WTC11 (cell line): Measurements from ENCODE around the gene FNDC3B. TPM values are rescaled to one million over a fixed set of nuclear protein-coding genes. Genes with fewer than 3 reads are reported as not detected.

Experiments used
- ATAC-seq: fragments of 200-7000 bp; cut with Tn5 transposase; 2 replicates; pipeline ENCODE4 v1.10.0; 2021; ENCODE audit warnings: mild to moderate bottlenecking, moderate library complexity
- CTCF ChIA-PET: fragments of 300-600 bp; sonication (Branson Sonifier 250); formaldehyde crosslinking; loops from one replicate; lab custom pipeline; 2021; ENCODE audit warnings: antibody characterized with exemption; lab: Charles Lee
- POLR2A ChIA-PET: fragments of 350-600 bp; sonication (Branson Sonifier 250); formaldehyde crosslinking; loops from one replicate; lab custom pipeline; 2021; ENCODE audit warnings: antibody characterized with exemption; lab: Charles Lee
- DNase-seq: peaks from one replicate; pipeline ENCODE4 v3.0.0; 2021; ENCODE audit warnings: low spot score
- H3K27ac Mint-ChIP-seq: 2 replicates; pipeline ENCODE4 v1.8.0; 2021; ENCODE audit warnings: mixed read lengths
- H3K27me3 Mint-ChIP-seq: 2 replicates; pipeline ENCODE4 v1.8.0; 2021; ENCODE audit warnings: low read depth, mild to moderate bottlenecking, moderate library complexity, mixed read lengths
- H3K36me3 Mint-ChIP-seq: 2 replicates; pipeline ENCODE4 v1.8.0; 2021; ENCODE audit warnings: mixed read lengths
- H3K4me1 Mint-ChIP-seq: 2 replicates; pipeline ENCODE4 v1.8.0; 2022; ENCODE audit warnings: mixed read lengths
- H3K4me3 Mint-ChIP-seq: 2 replicates; pipeline ENCODE4 v1.8.0; 2021; ENCODE audit warnings: mild to moderate bottlenecking, moderate library complexity, mixed read lengths
- H3K9me3 Mint-ChIP-seq: 2 replicates; pipeline ENCODE4 v1.8.0; 2021; ENCODE audit warnings: mixed read lengths
- ATF3 ChIP-seq: sonication (generic); formaldehyde crosslinking; conservative IDR thresholded peaks from 2 replicates; pipeline ENCODE4 v1.8.1; 2022; ENCODE audit warnings: mild to moderate bottlenecking, missing genetic modification reagents
- CBFB ChIP-seq: sonication (generic); formaldehyde crosslinking; IDR thresholded peaks from 2 replicates; pipeline ENCODE4 v1.8.1; 2022; ENCODE audit warnings: mild to moderate bottlenecking, low read depth, missing genetic modification reagents
- FOXP4 ChIP-seq: sonication (generic); formaldehyde crosslinking; IDR thresholded peaks from 2 replicates; pipeline ENCODE4 v1.8.0; 2022; ENCODE audit warnings: mild to moderate bottlenecking, missing genetic modification reagents
- GRHL2 ChIP-seq: fragments of 250-450 bp; sonication (Bioruptor Pico); IDR thresholded peaks from 2 replicates; pipeline ENCODE4 v1.8.0; 2022; ENCODE audit warnings: mild to moderate bottlenecking, moderate library complexity; ENCODE audit not compliant: insufficient replicate concordance, severe bottlenecking
- HMGA2 ChIP-seq: fragments of 250-450 bp; sonication (Bioruptor Pico); IDR thresholded peaks from 2 replicates; pipeline ENCODE4 v1.4.0; 2021; ENCODE audit warnings: mild to moderate bottlenecking, moderate library complexity
- KAT7 ChIP-seq: sonication (generic); formaldehyde crosslinking; IDR thresholded peaks from 2 replicates; pipeline ENCODE4 v1.8.1; 2023; ENCODE audit warnings: missing genetic modification reagents, mild to moderate bottlenecking, borderline replicate concordance
- NFYB ChIP-seq: sonication (generic); formaldehyde crosslinking; conservative IDR thresholded peaks from 2 replicates; pipeline ENCODE4 v1.8.0; 2022; ENCODE audit warnings: low read depth, missing genetic modification reagents
- NR1H2 ChIP-seq: sonication (generic); formaldehyde crosslinking; IDR thresholded peaks from 2 replicates; pipeline ENCODE4 v1.9.0; 2021; ENCODE audit warnings: mild to moderate bottlenecking, moderate library complexity, missing genetic modification reagents
- SMAD4 ChIP-seq: sonication (generic); formaldehyde crosslinking; IDR thresholded peaks from 2 replicates; pipeline ENCODE4 v1.8.0; 2022; ENCODE audit warnings: mild to moderate bottlenecking, missing genetic modification reagents
- SP1 ChIP-seq: sonication (generic); formaldehyde crosslinking; conservative IDR thresholded peaks from 2 replicates; pipeline ENCODE4 v1.8.1; 2022; ENCODE audit warnings: missing genetic modification reagents
- TP53 ChIP-seq: sonication (generic); formaldehyde crosslinking; IDR thresholded peaks from 2 replicates; pipeline ENCODE4 v1.8.1; 2023; ENCODE audit warnings: mild to moderate bottlenecking, missing genetic modification reagents
- ZNF121 ChIP-seq: sonication (generic); formaldehyde crosslinking; IDR thresholded peaks from 2 replicates; pipeline ENCODE4 v1.8.0; 2023; ENCODE audit warnings: missing genetic modification reagents
- ZNF219 ChIP-seq: sonication (generic); formaldehyde crosslinking; IDR thresholded peaks from 2 replicates; pipeline ENCODE4 v1.8.0; 2023; ENCODE audit warnings: missing genetic modification reagents, mild to moderate bottlenecking, borderline replicate concordance
- ZNF396 ChIP-seq: fragments of 250-450 bp; sonication (Bioruptor Pico); IDR thresholded peaks from 2 replicates; pipeline ENCODE4 v1.8.0; 2021; ENCODE audit warnings: mild to moderate bottlenecking, moderate library complexity, borderline replicate concordance
- ZNF425 ChIP-seq: fragments of 250-450 bp; sonication (Bioruptor Pico); conservative IDR thresholded peaks from 2 replicates; pipeline ENCODE4 v1.9.0; 2021; ENCODE audit warnings: mild to moderate bottlenecking
- ZNF671 ChIP-seq: fragments of 250-450 bp; sonication (Bioruptor Pico); IDR thresholded peaks from 2 replicates; pipeline ENCODE4 v1.8.0; 2021; ENCODE audit warnings: mild to moderate bottlenecking
- total RNA-seq: library from RNA; stranded (reverse); gene quantifications from 3 replicates; pipeline ENCODE4 v1.2.3, GENCODE V29; 2021
- TF ChIP-seq, protein P1 (sequence below): sonication (generic); formaldehyde crosslinking; IDR thresholded peaks from 2 replicates; pipeline ENCODE4 v1.8.0; 2022; ENCODE audit warnings: missing genetic modification reagents
- TF ChIP-seq, protein P2 (sequence below): fragments of 250-450 bp; sonication (Bioruptor Pico); IDR thresholded peaks from 2 replicates; pipeline ENCODE4 v1.9.0; 2021; ENCODE audit warnings: moderate library complexity, mild to moderate bottlenecking, inconsistent platforms, borderline replicate concordance
- TF ChIP-seq, protein P3 (sequence below): fragments of 250-450 bp; sonication (Bioruptor Pico); IDR thresholded peaks from 2 replicates; pipeline ENCODE4 v2.1.2; 2022; ENCODE audit warnings: mild to moderate bottlenecking, moderate library complexity
- TF ChIP-seq, protein P4 (sequence below): fragments of 250-450 bp; sonication (Bioruptor Pico); IDR thresholded peaks from 2 replicates; pipeline ENCODE4 v1.9.0; 2021; ENCODE audit warnings: mild to moderate bottlenecking

The FNDC3B gene
- total RNA-seq, 1 experiment from 2014 or later = 42.8 TPM

- TF ChIP-seq ZNF396 (CRISPR knock-in tag) = no peak
- TF ChIP-seq SP1 (CRISPR knock-in tag) = no peak
- no peak for TF ChIP-seq KAT7
- no peak for TF ChIP-seq GRHL2
- TF ChIP-seq ZNF121 (CRISPR knock-in tag) = no peak
- no peak for TF ChIP-seq NR1H2 (CRISPR knock-in tag)
- TF ChIP-seq, protein P1, sequence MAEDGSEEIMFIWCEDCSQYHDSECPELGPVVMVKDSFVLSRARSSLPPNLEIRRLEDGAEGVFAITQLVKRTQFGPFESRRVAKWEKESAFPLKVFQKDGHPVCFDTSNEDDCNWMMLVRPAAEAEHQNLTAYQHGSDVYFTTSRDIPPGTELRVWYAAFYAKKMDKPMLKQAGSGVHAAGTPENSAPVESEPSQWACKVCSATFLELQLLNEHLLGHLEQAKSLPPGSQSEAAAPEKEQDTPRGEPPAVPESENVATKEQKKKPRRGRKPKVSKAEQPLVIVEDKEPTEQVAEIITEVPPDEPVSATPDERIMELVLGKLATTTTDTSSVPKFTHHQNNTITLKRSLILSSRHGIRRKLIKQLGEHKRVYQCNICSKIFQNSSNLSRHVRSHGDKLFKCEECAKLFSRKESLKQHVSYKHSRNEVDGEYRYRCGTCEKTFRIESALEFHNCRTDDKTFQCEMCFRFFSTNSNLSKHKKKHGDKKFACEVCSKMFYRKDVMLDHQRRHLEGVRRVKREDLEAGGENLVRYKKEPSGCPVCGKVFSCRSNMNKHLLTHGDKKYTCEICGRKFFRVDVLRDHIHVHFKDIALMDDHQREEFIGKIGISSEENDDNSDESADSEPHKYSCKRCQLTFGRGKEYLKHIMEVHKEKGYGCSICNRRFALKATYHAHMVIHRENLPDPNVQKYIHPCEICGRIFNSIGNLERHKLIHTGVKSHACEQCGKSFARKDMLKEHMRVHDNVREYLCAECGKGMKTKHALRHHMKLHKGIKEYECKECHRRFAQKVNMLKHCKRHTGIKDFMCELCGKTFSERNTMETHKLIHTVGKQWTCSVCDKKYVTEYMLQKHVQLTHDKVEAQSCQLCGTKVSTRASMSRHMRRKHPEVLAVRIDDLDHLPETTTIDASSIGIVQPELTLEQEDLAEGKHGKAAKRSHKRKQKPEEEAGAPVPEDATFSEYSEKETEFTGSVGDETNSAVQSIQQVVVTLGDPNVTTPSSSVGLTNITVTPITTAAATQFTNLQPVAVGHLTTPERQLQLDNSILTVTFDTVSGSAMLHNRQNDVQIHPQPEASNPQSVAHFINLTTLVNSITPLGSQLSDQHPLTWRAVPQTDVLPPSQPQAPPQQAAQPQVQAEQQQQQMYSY = no peak
Observed at GRCh38 chr3:172074032-172074431, 34.7 kb downstream of the FNDC3B start (continued).

DNA sequence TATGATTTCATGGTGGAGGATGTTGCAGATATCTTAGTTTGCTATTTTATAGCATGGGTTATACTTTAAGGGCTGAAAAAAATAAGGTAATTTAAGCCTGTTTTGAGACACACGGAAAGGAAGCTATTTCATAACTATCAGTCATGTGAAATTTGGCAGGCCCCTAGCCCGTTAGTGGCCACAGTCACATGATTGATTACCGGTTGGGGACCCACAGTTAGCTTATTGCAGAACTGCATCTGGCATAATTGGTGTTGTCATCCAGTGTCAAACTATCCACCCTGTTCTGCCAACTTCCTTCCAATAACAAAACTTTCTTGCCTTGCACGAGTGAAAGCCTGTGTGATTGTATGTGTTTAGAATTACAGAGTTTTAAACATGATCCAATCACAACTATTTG is 35.2 kb downstream of the FNDC3B start:
- DNase-seq = no peak
- ChIA-PET POLR2A (no interaction called here), CTCF (no interaction called here)
- no peaks in the 10 kb centered on the region for H3K9me3 Mint-ChIP-seq
- TF ChIP-seq NFYB (CRISPR knock-in tag) (no peak), ZNF425 (CRISPR knock-in tag) (no peak), ZNF671 (CRISPR knock-in tag) (no peak), SMAD4 (no peak), TP53 (CRISPR knock-in tag) (no peak)
- H3K27ac Mint-ChIP-seq = peak overlapping the region; percentile 52; the same call in 1 of the 2 replicates
- H3K4me1 Mint-ChIP-seq = peaks cover 72% of the 10 kb centered on the region
- no peaks in the 10 kb centered on the region for H3K27me3 Mint-ChIP-seq
- no peaks in the 10 kb centered on the region for H3K36me3 Mint-ChIP-seq
- no peak for ATAC-seq
- no peak overlapping the region for H3K4me3 Mint-ChIP-seq

GRCh38 chr3:172076212-172076611 is 36.8 kb downstream of the FNDC3B start:
- H3K9me3 Mint-ChIP-seq = no peaks in the 10 kb centered on the region
- no peaks in the 10 kb centered on the region for H3K36me3 Mint-ChIP-seq
- no peak overlapping the region for H3K4me3 Mint-ChIP-seq
- ChIA-PET POLR2A (no interaction called here), CTCF (no interaction called here)
- DNase-seq (no peak), ATAC-seq (no peak)
- H3K4me1 Mint-ChIP-seq = peaks cover 60% of the 10 kb centered on the region
- no peaks in the 10 kb centered on the region for H3K27me3 Mint-ChIP-seq
- H3K27ac Mint-ChIP-seq = no peak overlapping the region
- TF ChIP-seq FOXP4 (CRISPR knock-in tag) = no peak
- no peak for TF ChIP-seq CBFB
- TF ChIP-seq, protein P2, sequence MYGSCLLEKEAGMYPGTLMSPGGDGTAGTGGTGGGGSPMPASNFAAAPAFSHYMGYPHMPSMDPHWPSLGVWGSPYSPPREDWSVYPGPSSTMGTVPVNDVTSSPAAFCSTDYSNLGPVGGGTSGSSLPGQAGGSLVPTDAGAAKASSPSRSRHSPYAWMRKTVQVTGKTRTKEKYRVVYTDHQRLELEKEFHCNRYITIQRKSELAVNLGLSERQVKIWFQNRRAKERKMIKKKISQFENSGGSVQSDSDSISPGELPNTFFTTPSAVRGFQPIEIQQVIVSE (CRISPR knock-in tag) = no peak
- no peak for TF ChIP-seq GRHL2
- TF ChIP-seq, protein P3, sequence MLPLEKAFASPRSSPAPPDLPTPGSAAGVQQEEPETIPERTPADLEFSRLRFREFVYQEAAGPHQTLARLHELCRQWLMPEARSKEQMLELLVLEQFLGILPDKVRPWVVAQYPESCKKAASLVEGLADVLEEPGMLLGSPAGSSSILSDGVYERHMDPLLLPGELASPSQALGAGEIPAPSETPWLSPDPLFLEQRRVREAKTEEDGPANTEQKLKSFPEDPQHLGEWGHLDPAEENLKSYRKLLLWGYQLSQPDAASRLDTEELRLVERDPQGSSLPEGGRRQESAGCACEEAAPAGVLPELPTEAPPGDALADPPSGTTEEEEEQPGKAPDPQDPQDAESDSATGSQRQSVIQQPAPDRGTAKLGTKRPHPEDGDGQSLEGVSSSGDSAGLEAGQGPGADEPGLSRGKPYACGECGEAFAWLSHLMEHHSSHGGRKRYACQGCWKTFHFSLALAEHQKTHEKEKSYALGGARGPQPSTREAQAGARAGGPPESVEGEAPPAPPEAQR = no peak
- TF ChIP-seq ATF3 (CRISPR knock-in tag) = no peak
- TF ChIP-seq ZNF219 (CRISPR knock-in tag) = no peak
- TF ChIP-seq HMGA2 (CRISPR knock-in tag) = no peak
- TF ChIP-seq, protein P4, sequence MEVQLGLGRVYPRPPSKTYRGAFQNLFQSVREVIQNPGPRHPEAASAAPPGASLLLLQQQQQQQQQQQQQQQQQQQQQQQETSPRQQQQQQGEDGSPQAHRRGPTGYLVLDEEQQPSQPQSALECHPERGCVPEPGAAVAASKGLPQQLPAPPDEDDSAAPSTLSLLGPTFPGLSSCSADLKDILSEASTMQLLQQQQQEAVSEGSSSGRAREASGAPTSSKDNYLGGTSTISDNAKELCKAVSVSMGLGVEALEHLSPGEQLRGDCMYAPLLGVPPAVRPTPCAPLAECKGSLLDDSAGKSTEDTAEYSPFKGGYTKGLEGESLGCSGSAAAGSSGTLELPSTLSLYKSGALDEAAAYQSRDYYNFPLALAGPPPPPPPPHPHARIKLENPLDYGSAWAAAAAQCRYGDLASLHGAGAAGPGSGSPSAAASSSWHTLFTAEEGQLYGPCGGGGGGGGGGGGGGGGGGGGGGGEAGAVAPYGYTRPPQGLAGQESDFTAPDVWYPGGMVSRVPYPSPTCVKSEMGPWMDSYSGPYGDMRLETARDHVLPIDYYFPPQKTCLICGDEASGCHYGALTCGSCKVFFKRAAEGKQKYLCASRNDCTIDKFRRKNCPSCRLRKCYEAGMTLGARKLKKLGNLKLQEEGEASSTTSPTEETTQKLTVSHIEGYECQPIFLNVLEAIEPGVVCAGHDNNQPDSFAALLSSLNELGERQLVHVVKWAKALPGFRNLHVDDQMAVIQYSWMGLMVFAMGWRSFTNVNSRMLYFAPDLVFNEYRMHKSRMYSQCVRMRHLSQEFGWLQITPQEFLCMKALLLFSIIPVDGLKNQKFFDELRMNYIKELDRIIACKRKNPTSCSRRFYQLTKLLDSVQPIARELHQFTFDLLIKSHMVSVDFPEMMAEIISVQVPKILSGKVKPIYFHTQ (CRISPR knock-in tag) = no peak
